ENCODE measurements around the gene CAPZA1. TPM values are rescaled to one million over a fixed set of nuclear protein-coding genes. Genes with fewer than 3 reads are reported as not detected.
A peak's percentile ranks its signal among the peaks of the same experiment; 100 is the strongest.

Gene CAPZA1
- total RNA-seq, 1 experiment from 2014 or later = 97.5 TPM

DNA sequence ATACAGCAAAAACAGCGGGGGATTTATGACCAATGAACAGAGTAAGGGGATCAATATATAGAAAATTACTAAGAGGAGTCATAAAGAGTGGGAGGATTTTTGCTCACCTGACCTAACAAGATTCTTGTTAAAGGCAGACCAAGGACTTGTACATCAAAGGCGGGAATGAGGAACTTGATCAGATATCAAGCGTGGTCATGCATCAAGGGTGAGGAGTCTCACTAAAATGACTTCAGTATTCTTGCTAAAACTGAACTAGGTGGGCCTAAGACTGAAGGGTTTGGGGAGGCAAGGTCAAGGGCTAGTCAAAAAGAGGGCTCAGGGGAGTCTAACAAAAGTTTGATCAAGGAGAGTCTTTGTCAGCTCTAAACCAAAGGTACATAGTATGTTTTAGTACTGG lies 56.9 kb downstream of the CAPZA1 start:
- ATAC-seq (no peak), DNase-seq (ENCODE audit: low spot score) (no peak)
- ChIA-PET CTCF (no interaction called here), POLR2A (no interaction called here)
- Mint-ChIP-seq H3K4me1 (peaks cover 48% of the 10 kb centered on the region), H3K9me3 (peaks cover 4% of the 10 kb centered on the region; the same call in 1 of the 2 replicates), H3K27ac (no peak overlapping the region), H3K36me3 (peaks cover 13% of the 10 kb centered on the region), H3K4me3 (peak overlapping the region; percentile 72), H3K27me3 (ENCODE audit: low read depth) (peaks cover 10% of the 10 kb centered on the region; the same call in 1 of the 2 replicates)
- TF ChIP-seq MXD4 (CRISPR knock-in tag; IDR thresholded peaks at IDR 0.05; ENCODE audit: borderline replicate concordance) (no peak), CREB1 (CRISPR knock-in tag; IDR thresholded peaks at IDR 0.05) (no peak), FOXJ3 (CRISPR knock-in tag; IDR thresholded peaks at IDR 0.05; ENCODE audit: borderline replicate concordance) (no peak), GTF2I (CRISPR knock-in tag; conservative IDR thresholded peaks at IDR 0.05) (no peak), EMX1 (CRISPR knock-in tag; IDR thresholded peaks at IDR 0.05) (no peak), SP1 (CRISPR knock-in tag; conservative IDR thresholded peaks at IDR 0.05) (no peak), NFATC4 (CRISPR knock-in tag; IDR thresholded peaks at IDR 0.05) (no peak), ESRRA (CRISPR knock-in tag; IDR thresholded peaks at IDR 0.05; ENCODE audit: borderline replicate concordance) (no peak)
- TF ChIP-seq, protein P1, sequence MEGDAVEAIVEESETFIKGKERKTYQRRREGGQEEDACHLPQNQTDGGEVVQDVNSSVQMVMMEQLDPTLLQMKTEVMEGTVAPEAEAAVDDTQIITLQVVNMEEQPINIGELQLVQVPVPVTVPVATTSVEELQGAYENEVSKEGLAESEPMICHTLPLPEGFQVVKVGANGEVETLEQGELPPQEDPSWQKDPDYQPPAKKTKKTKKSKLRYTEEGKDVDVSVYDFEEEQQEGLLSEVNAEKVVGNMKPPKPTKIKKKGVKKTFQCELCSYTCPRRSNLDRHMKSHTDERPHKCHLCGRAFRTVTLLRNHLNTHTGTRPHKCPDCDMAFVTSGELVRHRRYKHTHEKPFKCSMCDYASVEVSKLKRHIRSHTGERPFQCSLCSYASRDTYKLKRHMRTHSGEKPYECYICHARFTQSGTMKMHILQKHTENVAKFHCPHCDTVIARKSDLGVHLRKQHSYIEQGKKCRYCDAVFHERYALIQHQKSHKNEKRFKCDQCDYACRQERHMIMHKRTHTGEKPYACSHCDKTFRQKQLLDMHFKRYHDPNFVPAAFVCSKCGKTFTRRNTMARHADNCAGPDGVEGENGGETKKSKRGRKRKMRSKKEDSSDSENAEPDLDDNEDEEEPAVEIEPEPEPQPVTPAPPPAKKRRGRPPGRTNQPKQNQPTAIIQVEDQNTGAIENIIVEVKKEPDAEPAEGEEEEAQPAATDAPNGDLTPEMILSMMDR (IDR thresholded peaks at IDR 0.05) = no peak
- TF ChIP-seq, protein P2, sequence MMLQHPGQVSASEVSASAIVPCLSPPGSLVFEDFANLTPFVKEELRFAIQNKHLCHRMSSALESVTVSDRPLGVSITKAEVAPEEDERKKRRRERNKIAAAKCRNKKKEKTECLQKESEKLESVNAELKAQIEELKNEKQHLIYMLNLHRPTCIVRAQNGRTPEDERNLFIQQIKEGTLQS (CRISPR knock-in tag; conservative IDR thresholded peaks at IDR 0.05) = no peak
- TF ChIP-seq, protein P3, sequence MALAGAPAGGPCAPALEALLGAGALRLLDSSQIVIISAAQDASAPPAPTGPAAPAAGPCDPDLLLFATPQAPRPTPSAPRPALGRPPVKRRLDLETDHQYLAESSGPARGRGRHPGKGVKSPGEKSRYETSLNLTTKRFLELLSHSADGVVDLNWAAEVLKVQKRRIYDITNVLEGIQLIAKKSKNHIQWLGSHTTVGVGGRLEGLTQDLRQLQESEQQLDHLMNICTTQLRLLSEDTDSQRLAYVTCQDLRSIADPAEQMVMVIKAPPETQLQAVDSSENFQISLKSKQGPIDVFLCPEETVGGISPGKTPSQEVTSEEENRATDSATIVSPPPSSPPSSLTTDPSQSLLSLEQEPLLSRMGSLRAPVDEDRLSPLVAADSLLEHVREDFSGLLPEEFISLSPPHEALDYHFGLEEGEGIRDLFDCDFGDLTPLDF (CRISPR knock-in tag; IDR thresholded peaks at IDR 0.05) = no peak

DNA sequence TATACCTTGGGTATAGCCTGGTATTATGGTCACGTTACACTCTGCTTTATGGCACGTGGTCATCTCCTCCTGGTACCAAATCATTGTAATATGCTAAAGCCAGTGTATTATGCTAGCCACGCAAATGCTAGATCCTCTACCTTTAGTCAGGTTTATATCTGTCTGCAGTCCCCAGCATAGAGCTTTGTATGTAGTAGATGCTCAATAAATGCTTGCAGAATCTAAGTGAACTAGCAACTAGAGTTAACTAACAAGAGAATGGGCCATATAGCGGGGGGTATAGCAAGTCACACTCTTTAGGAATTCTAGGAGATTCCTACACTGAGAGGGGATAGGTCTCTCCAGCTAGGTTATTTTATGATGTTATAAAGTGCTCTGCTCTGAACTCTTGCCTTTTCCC lies 57.9 kb downstream of the CAPZA1 start:
- no peak overlapping the region for H3K27ac Mint-ChIP-seq
- DNase-seq (ENCODE audit: low spot score) (no peak), ATAC-seq (no peak)
- H3K9me3 Mint-ChIP-seq = peaks cover 4% of the 10 kb centered on the region; the same call in 1 of the 2 replicates
- H3K36me3 Mint-ChIP-seq = peaks cover 15% of the 10 kb centered on the region
- H3K4me3 Mint-ChIP-seq = no peak overlapping the region
- peaks cover 10% of the 10 kb centered on the region; the same call in 1 of the 2 replicates for H3K27me3 Mint-ChIP-seq (ENCODE audit: low read depth)
- peaks cover 38% of the 10 kb centered on the region for H3K4me1 Mint-ChIP-seq
- ChIA-PET POLR2A (no interaction called here), CTCF (no interaction called here)
- TF ChIP-seq, protein P4, sequence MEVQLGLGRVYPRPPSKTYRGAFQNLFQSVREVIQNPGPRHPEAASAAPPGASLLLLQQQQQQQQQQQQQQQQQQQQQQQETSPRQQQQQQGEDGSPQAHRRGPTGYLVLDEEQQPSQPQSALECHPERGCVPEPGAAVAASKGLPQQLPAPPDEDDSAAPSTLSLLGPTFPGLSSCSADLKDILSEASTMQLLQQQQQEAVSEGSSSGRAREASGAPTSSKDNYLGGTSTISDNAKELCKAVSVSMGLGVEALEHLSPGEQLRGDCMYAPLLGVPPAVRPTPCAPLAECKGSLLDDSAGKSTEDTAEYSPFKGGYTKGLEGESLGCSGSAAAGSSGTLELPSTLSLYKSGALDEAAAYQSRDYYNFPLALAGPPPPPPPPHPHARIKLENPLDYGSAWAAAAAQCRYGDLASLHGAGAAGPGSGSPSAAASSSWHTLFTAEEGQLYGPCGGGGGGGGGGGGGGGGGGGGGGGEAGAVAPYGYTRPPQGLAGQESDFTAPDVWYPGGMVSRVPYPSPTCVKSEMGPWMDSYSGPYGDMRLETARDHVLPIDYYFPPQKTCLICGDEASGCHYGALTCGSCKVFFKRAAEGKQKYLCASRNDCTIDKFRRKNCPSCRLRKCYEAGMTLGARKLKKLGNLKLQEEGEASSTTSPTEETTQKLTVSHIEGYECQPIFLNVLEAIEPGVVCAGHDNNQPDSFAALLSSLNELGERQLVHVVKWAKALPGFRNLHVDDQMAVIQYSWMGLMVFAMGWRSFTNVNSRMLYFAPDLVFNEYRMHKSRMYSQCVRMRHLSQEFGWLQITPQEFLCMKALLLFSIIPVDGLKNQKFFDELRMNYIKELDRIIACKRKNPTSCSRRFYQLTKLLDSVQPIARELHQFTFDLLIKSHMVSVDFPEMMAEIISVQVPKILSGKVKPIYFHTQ (CRISPR knock-in tag; IDR thresholded peaks at IDR 0.05) = no peak
- TF ChIP-seq FOXJ3 (CRISPR knock-in tag; IDR thresholded peaks at IDR 0.05; ENCODE audit: borderline replicate concordance) (no peak), ZNF263 (CRISPR knock-in tag; IDR thresholded peaks at IDR 0.05; ENCODE audit: low read depth) (no peak), HMGA2 (CRISPR knock-in tag; IDR thresholded peaks at IDR 0.05) (no peak), JAZF1 (CRISPR knock-in tag; IDR thresholded peaks at IDR 0.05) (no peak), ZNF232 (CRISPR knock-in tag; IDR thresholded peaks at IDR 0.05) (no peak)
- TF ChIP-seq, protein P5, sequence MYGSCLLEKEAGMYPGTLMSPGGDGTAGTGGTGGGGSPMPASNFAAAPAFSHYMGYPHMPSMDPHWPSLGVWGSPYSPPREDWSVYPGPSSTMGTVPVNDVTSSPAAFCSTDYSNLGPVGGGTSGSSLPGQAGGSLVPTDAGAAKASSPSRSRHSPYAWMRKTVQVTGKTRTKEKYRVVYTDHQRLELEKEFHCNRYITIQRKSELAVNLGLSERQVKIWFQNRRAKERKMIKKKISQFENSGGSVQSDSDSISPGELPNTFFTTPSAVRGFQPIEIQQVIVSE (CRISPR knock-in tag; IDR thresholded peaks at IDR 0.05; ENCODE audit: borderline replicate concordance) = no peak

DNA sequence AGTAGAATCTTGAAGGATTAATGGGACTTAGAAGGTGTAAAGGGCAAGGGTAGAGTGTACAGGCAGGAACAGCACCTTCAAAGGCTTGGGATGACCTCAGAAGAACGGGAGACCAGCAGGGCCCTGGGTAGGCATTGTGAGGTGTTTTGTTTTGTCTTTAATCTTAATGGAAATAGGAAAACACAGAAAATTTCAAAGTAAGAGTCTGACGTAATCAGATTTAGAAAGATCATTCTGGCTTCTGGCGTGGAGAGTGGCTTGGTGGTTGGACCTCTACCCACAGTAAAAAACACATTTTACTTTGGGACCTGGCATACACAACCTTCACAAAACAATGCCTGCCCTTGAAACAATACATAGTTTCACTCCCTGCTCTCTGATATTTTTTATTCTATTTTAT lies 59.0 kb downstream of the CAPZA1 start:
- ATAC-seq = no peak
- no peak for DNase-seq (ENCODE audit: low spot score)
- Mint-ChIP-seq H3K36me3 (peaks cover 16% of the 10 kb centered on the region), H3K27ac (peak overlapping the region; percentile 46; the same call in 1 of the 2 replicates), H3K4me3 (no peak overlapping the region), H3K9me3 (peaks cover 4% of the 10 kb centered on the region; the same call in 1 of the 2 replicates), H3K27me3 (ENCODE audit: low read depth) (peaks cover 10% of the 10 kb centered on the region; the same call in 1 of the 2 replicates), H3K4me1 (peaks cover 27% of the 10 kb centered on the region)
- POLR2A ChIA-PET = no interaction called here
- TF ChIP-seq ETV6 (CRISPR knock-in tag; IDR thresholded peaks at IDR 0.05) (no peak), TEAD4 (CRISPR knock-in tag; IDR thresholded peaks at IDR 0.05) (no peak), SMAD4 (CRISPR knock-in tag; IDR thresholded peaks at IDR 0.05) (no peak)
- CTCF ChIA-PET = no interaction called here
